Calu3 (cell line): Measurements from ENCODE around the gene GOLGB1. TPM values are rescaled to one million over a fixed set of nuclear protein-coding genes. Genes with fewer than 3 reads are reported as not detected.
"Not testable (repeated sequence)": the region's sequence is repeated elsewhere in the genome, so short reads cannot be mapped to it uniquely, and the experiment has no call there.

Experiments used
- BruUV-seq: library from RNA; stranded (reverse); fragments of 400-500 nt; replicated peaks from 2 replicates; lab custom pipeline; 2021; lab: Mats Ljungman, UMichigan
- CTCF ChIA-PET: fragments of 300-600 bp; sonication (Branson Sonifier 250); formaldehyde crosslinking; loops from one replicate; lab custom pipeline; 2022; ENCODE audit warnings: antibody characterized with exemption; lab: Charles Lee
- DNase-seq: peaks from one replicate; pipeline ENCODE4 v3.0.0; 2022
- H3K27ac Mint-ChIP-seq: one replicate; pipeline ENCODE4 v1.8.0; 2022; ENCODE audit warnings: mixed read lengths; ENCODE audit not compliant: unreplicated experiment
- H3K27me3 Mint-ChIP-seq: one replicate; pipeline ENCODE4 v1.8.0; 2022; ENCODE audit warnings: mixed read lengths; ENCODE audit not compliant: unreplicated experiment
- H3K36me3 Mint-ChIP-seq: one replicate; pipeline ENCODE4 v1.8.0; 2022; ENCODE audit warnings: mild to moderate bottlenecking, moderate library complexity, mixed read lengths; ENCODE audit not compliant: insufficient read depth, unreplicated experiment
- H3K4me1 Mint-ChIP-seq: one replicate; pipeline ENCODE4 v1.8.0; 2022; ENCODE audit warnings: mild to moderate bottlenecking, low read depth, mixed read lengths; ENCODE audit not compliant: unreplicated experiment
- H3K4me3 Mint-ChIP-seq: one replicate; pipeline ENCODE4 v1.8.0; 2022; ENCODE audit warnings: mild to moderate bottlenecking, low read depth, moderate library complexity, mixed read lengths; ENCODE audit not compliant: unreplicated experiment
- H3K9me3 Mint-ChIP-seq: one replicate; pipeline ENCODE4 v1.8.0; 2022; ENCODE audit warnings: low read depth, mixed read lengths; ENCODE audit not compliant: unreplicated experiment
- intact Hi-C: fragments of 100-400 bp; cut with micrococcal nuclease; formaldehyde crosslinking; loops from one replicate; pipeline ENCODE4 v1.10.0; 2022; ENCODE audit not compliant: unreplicated experiment
- total RNA-seq: library from RNA; stranded (reverse); gene quantifications from 2 replicates; pipeline ENCODE4 v1.2.3, GENCODE V29; 2022
- TF ChIP-seq, protein P1 (sequence below): fragments of 200-600 bp; IDR thresholded peaks from one replicate; pipeline ENCODE4 v1.8.0; 2022; ENCODE audit warnings: antibody characterized with exemption; ENCODE audit not compliant: unreplicated experiment

GOLGB1 gene
- total RNA-seq, 1 experiment from 2014 or later: 42.8 TPM

DNA sequence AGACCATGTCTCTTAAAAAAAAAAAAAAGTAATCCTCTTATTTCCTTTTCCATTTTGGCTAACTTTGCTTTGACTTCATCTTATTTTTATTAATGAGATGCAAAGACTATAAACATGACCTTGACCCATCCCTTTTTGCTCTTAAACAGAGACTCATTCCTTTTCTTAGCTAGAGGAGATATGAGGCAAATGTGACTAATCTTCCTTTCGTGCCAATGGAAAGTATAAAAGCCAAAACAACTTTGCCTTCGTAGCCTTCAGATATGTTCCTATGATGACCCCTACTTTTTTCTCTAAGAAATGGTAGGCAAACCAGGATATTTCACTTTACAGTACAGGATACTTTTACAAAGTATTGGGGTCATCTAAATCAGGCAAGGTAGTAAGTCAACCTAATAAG lies 36.9 kb upstream of the GOLGB1 start:
- TF ChIP-seq, protein P1, sequence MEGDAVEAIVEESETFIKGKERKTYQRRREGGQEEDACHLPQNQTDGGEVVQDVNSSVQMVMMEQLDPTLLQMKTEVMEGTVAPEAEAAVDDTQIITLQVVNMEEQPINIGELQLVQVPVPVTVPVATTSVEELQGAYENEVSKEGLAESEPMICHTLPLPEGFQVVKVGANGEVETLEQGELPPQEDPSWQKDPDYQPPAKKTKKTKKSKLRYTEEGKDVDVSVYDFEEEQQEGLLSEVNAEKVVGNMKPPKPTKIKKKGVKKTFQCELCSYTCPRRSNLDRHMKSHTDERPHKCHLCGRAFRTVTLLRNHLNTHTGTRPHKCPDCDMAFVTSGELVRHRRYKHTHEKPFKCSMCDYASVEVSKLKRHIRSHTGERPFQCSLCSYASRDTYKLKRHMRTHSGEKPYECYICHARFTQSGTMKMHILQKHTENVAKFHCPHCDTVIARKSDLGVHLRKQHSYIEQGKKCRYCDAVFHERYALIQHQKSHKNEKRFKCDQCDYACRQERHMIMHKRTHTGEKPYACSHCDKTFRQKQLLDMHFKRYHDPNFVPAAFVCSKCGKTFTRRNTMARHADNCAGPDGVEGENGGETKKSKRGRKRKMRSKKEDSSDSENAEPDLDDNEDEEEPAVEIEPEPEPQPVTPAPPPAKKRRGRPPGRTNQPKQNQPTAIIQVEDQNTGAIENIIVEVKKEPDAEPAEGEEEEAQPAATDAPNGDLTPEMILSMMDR: no peak
- Mint-ChIP-seq H3K4me1 (no peaks in the 10 kb centered on the region), H3K27me3 (no peaks in the 10 kb centered on the region), H3K9me3 (no peaks in the 10 kb centered on the region), H3K36me3 (peaks cover 19% of the 10 kb centered on the region), H3K4me3 (no peak overlapping the region), H3K27ac (peak overlapping the region; percentile 23)
- CTCF ChIA-PET: no interaction called here
- intact Hi-C loops: no loop called here
- no TSS peak for BruUV-seq
- no peak for DNase-seq

DNA sequence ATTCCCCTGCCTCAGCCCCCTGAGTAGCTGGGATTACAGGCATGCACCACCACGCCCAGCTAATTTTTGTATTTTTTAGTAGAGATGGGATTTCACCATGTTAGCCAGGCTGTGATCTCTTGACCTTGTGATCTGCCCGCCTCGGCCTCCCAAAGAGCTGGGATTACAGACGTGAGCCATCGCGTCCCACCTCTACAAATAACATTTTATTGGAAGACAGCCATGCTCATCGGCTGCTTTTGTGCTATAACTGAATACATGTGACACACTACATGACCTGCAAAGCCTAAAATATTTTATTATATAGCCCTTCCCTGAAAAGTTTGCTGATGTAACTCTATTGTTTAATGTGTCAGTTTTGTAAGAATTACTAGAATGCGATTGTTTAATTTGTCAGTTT lies 33.2 kb upstream of the GOLGB1 start:
- H3K36me3 Mint-ChIP-seq: peaks cover 18% of the 10 kb centered on the region
- DNase-seq, H3K9me3 Mint-ChIP-seq, H3K4me3 Mint-ChIP-seq, intact Hi-C loops, H3K4me1 Mint-ChIP-seq, H3K27me3 Mint-ChIP-seq, CTCF ChIA-PET, BruUV-seq, H3K27ac Mint-ChIP-seq: not testable (repeated sequence)

DNA sequence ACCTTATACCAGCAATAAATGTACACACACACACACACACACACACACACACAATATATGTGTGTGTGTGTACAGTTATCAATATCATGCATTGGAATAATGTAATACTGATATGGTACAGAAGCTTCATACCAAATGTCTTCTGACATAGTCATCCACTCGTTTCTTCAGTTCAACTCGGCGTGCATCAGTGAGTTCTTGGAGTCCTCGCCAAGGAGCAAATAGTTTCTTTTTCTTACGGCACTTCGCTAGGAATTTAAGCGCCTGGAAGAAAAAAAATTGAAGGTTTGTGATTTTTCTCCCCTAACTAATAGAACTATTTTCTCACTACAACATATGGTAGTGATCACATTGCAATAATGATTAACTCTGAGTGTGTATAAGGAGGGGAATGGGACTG lies 32.1 kb upstream of the GOLGB1 start:
- TF ChIP-seq, protein P1: no peak
- no peaks in the 10 kb centered on the region for H3K27me3 Mint-ChIP-seq
- H3K4me3 Mint-ChIP-seq: no peak overlapping the region
- CTCF ChIA-PET: no interaction called here
- no TSS peak for BruUV-seq
- DNase-seq: no peak
- no peaks in the 10 kb centered on the region for H3K9me3 Mint-ChIP-seq
- no peaks in the 10 kb centered on the region for H3K4me1 Mint-ChIP-seq
- H3K27ac Mint-ChIP-seq: no peak overlapping the region
- H3K36me3 Mint-ChIP-seq: peaks cover 16% of the 10 kb centered on the region
- intact Hi-C loops: no loop called here

DNA sequence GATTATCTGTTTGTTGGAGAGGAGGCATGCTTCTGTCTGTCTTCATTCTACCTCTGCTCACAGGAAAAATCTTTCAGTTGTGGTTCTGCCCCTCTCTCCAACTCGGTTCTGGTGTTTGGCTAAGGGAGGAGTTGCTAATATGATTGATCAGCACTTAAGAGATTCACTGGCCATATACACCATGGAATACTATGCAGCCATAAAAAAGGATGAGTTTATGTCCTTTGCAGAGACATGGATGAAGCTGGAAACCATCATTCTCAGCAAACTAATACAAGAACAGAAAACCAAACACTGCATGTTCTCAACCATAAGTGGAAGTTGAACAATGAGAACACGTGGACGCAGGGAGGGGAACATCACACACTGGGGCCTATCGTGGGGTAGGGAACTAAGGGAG lies 25.6 kb upstream of the GOLGB1 start:
- H3K4me3 Mint-ChIP-seq, CTCF ChIA-PET, BruUV-seq, H3K4me1 Mint-ChIP-seq, DNase-seq, H3K9me3 Mint-ChIP-seq, H3K27ac Mint-ChIP-seq, intact Hi-C loops, H3K27me3 Mint-ChIP-seq: not testable (repeated sequence)
- H3K36me3 Mint-ChIP-seq: peaks cover 21% of the 10 kb centered on the region

DNA sequence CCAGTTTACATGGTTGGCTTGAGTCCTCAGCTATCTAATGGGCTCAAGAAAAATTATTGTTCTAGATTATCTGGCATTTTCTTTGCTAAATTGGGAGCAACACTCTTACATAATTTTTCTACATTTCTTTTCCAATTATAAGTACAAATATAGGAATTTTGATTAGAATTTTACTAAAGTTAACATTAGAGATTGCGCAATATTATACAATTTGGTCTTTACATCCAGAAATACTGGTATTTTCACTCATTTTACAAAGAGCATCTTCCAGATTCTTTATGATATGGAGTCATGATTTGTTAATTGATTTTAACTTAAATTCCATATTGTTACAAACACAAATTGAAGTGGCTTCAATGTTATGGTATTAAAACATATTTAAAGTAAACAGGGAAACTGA lies 19.7 kb upstream of the GOLGB1 start:
- no peaks in the 10 kb centered on the region for H3K4me1 Mint-ChIP-seq
- CTCF ChIA-PET: interaction anchor here (0.7 kb wide), 1 partner anchor 18 kb away, joined by 3 read pairs; no protein-coding TSS in a partner anchor
- no peak overlapping the region for H3K27ac Mint-ChIP-seq
- H3K27me3 Mint-ChIP-seq: no peaks in the 10 kb centered on the region
- H3K4me3 Mint-ChIP-seq: no peak overlapping the region
- H3K36me3 Mint-ChIP-seq: peaks cover 14% of the 10 kb centered on the region
- intact Hi-C loops: no loop called here
- no peak for DNase-seq
- no TSS peak for BruUV-seq
- TF ChIP-seq, protein P1: no peak
- H3K9me3 Mint-ChIP-seq: no peaks in the 10 kb centered on the region
